Fibroblast of mammary gland (primary cell): ENCODE results near the gene AHRR.
"Not testable (repeated sequence)": the region's sequence is repeated elsewhere in the genome, so short reads cannot be mapped to it uniquely, and the experiment has no call there.

ENCODE experiments used
- DNase-seq: peaks from one replicate; pipeline ENCODE4 v3.0.0-alpha.2; 2010; ENCODE audit warnings: low read depth
- H3K4me3 ChIP-seq: 2 replicates; pipeline ENCODE4 v1.5.1; 2011; ENCODE audit warnings: low read depth, mild to moderate bottlenecking, low read length, moderate library complexity; ENCODE audit not compliant: control insufficient read depth
- CTCF ChIP-seq: conservative IDR thresholded peaks from 2 replicates; pipeline ENCODE4 v1.5.1; 2011; ENCODE audit warnings: low read depth, low read length, inconsistent platforms; ENCODE audit not compliant: control insufficient read depth, insufficient read depth

AHRR gene

GRCh38 chr5:396531-396961 is 75.0 kb downstream of the AHRR start:
- no peak for DNase-seq
- no peak overlapping the region for H3K4me3 ChIP-seq
- TF ChIP-seq CTCF = no peak

- not testable (repeated sequence) for DNase-seq, H3K4me3 ChIP-seq
Observed at GRCh38 chr5:398141-398474, 76.6 kb downstream of the AHRR start.

- no peak for DNase-seq
- no peak overlapping the region for H3K4me3 ChIP-seq
- no peak for TF ChIP-seq CTCF
Observed at GRCh38 chr5:398475-399295, 77.2 kb downstream of the AHRR start.

GRCh38 chr5:399296-400281 is 78.1 kb downstream of the AHRR start:
- TF ChIP-seq CTCF = no peak
- peak; percentile 90 for DNase-seq
- peak overlapping the region; percentile 36 for H3K4me3 ChIP-seq

GRCh38 chr5:400282-401145 is 79.0 kb downstream of the AHRR start:
- TF ChIP-seq CTCF = no peak

GRCh38 chr5:401146-402034 is 79.9 kb downstream of the AHRR start:
- TF ChIP-seq CTCF = no peak
- DNase-seq = no peak

More at GRCh38 chr5:400282-401145, 79.0 kb downstream of the AHRR start:
- peak overlapping the region; percentile 36 for H3K4me3 ChIP-seq
- peak; percentile 73 for DNase-seq

GRCh38 chr5:402219-402614 is 80.7 kb downstream of the AHRR start:
- DNase-seq, H3K4me3 ChIP-seq: not testable (repeated sequence)

More at GRCh38 chr5:401146-402034, 79.9 kb downstream of the AHRR start:
- H3K4me3 ChIP-seq = no peak overlapping the region
